IMR-90 (cell line): ENCODE data around the gene SLC4A11. TPM values are rescaled to one million over a fixed set of nuclear protein-coding genes. Genes with fewer than 3 reads are reported as not detected.

Experiments
- ATAC-seq: fragments of 200-7000 bp; cut with Tn5 transposase; 2 replicates; pipeline ENCODE4 v1.9.1; 2020; ENCODE audit warnings: low read depth, mild to moderate bottlenecking, moderate library complexity
- BruUV-seq: library from RNA; stranded (reverse); fragments of 400-500 nt; replicated peaks from 2 replicates; lab custom pipeline; 2021; lab: Mats Ljungman, UMichigan
- CTCF ChIA-PET: fragments of 300-600 bp; formaldehyde crosslinking; extraction: SDS; loops from one replicate; lab custom pipeline; 2021; ENCODE audit warnings: antibody characterized with exemption; lab: Yijun Ruan, JAX
- POLR2A ChIA-PET: fragments of 300-600 bp; sonication (Branson Sonifier 250); formaldehyde crosslinking; loops from one replicate; lab custom pipeline; 2022; ENCODE audit warnings: antibody characterized with exemption; ENCODE audit not compliant: unreplicated experiment; lab: Charles Lee
- DNase-seq: peaks from one replicate; pipeline ENCODE4 v3.0.0; 2013
- H2AFZ ChIP-seq: replicated peaks from 2 replicates; pipeline ENCODE3; 2013; ENCODE audit warnings: low read length, mild to moderate bottlenecking; ENCODE audit not compliant: poor library complexity
- H2AK5ac ChIP-seq: 2 replicates; pipeline ENCODE4 v1.6.1; 2013; ENCODE audit warnings: low read depth, low read length, inconsistent platforms
- H2AK9ac ChIP-seq: replicated peaks from 2 replicates; pipeline ENCODE3; 2013; ENCODE audit warnings: mild to moderate bottlenecking, low read depth, low read length, moderate library complexity; ENCODE audit not compliant: poor library complexity
- H2BK120ac ChIP-seq: 2 replicates; pipeline ENCODE4 v1.6.1; 2013; ENCODE audit warnings: low read depth, low read length, inconsistent platforms
- H2BK15ac ChIP-seq: 3 replicates; pipeline ENCODE4 v1.6.1; 2013; ENCODE audit warnings: low read depth, low read length, inconsistent platforms
- H2BK20ac ChIP-seq: 2 replicates; pipeline ENCODE4 v1.6.1; 2013; ENCODE audit warnings: low read depth, mild to moderate bottlenecking, inconsistent platforms, low read length, moderate library complexity
- H2BK5ac ChIP-seq: 2 replicates; pipeline ENCODE4 v1.6.1; 2013; ENCODE audit warnings: mild to moderate bottlenecking, low read depth, low read length, inconsistent platforms; ENCODE audit not compliant: poor library complexity, severe bottlenecking
- H3K14ac ChIP-seq: replicated peaks from 2 replicates; pipeline ENCODE4 v1.6.1; 2013; ENCODE audit warnings: low read depth, low read length, inconsistent platforms
- H3K18ac ChIP-seq: 2 replicates; pipeline ENCODE4 v1.6.1; 2013; ENCODE audit warnings: low read depth, low read length, control low read depth
- H3K23ac ChIP-seq: 2 replicates; pipeline ENCODE4 v1.6.1; 2013; ENCODE audit warnings: low read depth, low read length, inconsistent platforms
- H3K27ac ChIP-seq: 2 replicates; pipeline ENCODE4 v1.5.1; 2013; ENCODE audit warnings: mild to moderate bottlenecking, control low read depth, low read length; ENCODE audit not compliant: insufficient read depth
- H3K27me3 ChIP-seq: 2 replicates; pipeline ENCODE4 v1.6.1; 2013; ENCODE audit warnings: low read length; ENCODE audit not compliant: control insufficient read depth, insufficient read depth
- H3K36me3 ChIP-seq: 2 replicates; pipeline ENCODE4 v1.6.1; 2013; ENCODE audit warnings: low read length, mixed read lengths; ENCODE audit not compliant: control insufficient read depth, insufficient read depth
- H3K4ac ChIP-seq: 2 replicates; pipeline ENCODE4 v1.6.1; 2013; ENCODE audit warnings: low read depth, low read length, inconsistent platforms
- H3K4me1 ChIP-seq: 2 replicates; pipeline ENCODE4 v1.6.1; 2013; ENCODE audit warnings: low read length, mixed read lengths; ENCODE audit not compliant: control insufficient read depth, insufficient read depth
- H3K4me2 ChIP-seq: 2 replicates; pipeline ENCODE4 v1.6.1; 2013; ENCODE audit warnings: low read depth, mild to moderate bottlenecking, control low read depth, low read length, moderate library complexity
- H3K4me3 ChIP-seq: 2 replicates; pipeline ENCODE4 v1.5.1; 2013; ENCODE audit warnings: low read depth, mild to moderate bottlenecking, control low read depth, low read length, moderate library complexity; ENCODE audit not compliant: insufficient read depth
- H3K56ac ChIP-seq: 2 replicates; pipeline ENCODE4 v1.6.1; 2013; ENCODE audit warnings: low read length, inconsistent platforms; ENCODE audit not compliant: insufficient read depth; ENCODE audit errors: extremely low read depth
- H3K79me1 ChIP-seq, 2 experiments: 2 replicates each; pipeline ENCODE4 v1.6.1; 2013; ENCODE audit warnings: low read length in 2 of 2, inconsistent platforms in 1 of 2, low read depth in 1 of 2
- H3K9ac ChIP-seq: 2 replicates; pipeline ENCODE4 v1.6.1; 2013; ENCODE audit warnings: low read depth, low read length, control low read depth
- H3K9me1 ChIP-seq: 2 replicates; pipeline ENCODE4 v1.6.1; 2013; ENCODE audit warnings: low read length, inconsistent platforms; ENCODE audit not compliant: insufficient read depth
- H3K9me3 ChIP-seq: 2 replicates; pipeline ENCODE4 v1.6.1; 2013; ENCODE audit warnings: low read length; ENCODE audit not compliant: control insufficient read depth, insufficient read depth
- H4K20me1 ChIP-seq: 2 replicates; pipeline ENCODE4 v1.6.1; 2013; ENCODE audit warnings: low read length, inconsistent platforms; ENCODE audit not compliant: insufficient read depth
- H4K5ac ChIP-seq: 2 replicates; pipeline ENCODE4 v1.6.1; 2013; ENCODE audit warnings: mild to moderate bottlenecking, low read depth, low read length, control low read depth
- H4K8ac ChIP-seq, 2 experiments: 2 replicates each; pipeline ENCODE4 v1.6.1; 2013; ENCODE audit warnings: low read depth in 2 of 2, low read length in 2 of 2, control low read depth in 1 of 2, inconsistent platforms in 1 of 2
- H4K91ac ChIP-seq: 2 replicates; pipeline ENCODE4 v1.6.1; 2013; ENCODE audit warnings: low read depth, low read length, inconsistent platforms; ENCODE audit not compliant: insufficient read depth
- CEBPB ChIP-seq: IDR thresholded peaks from 2 replicates; pipeline ENCODE4 v1.6.1; 2012; ENCODE audit warnings: low read depth, low read length, improper control_type of control experiment
- WGBS, 2 experiments: methylation state at CpG; one replicate each; pipeline versions ENCODE4 v1.1.5 to v1.1.7; 2013; ENCODE audit warnings: missing lambda C conversion rate in 2 of 2; ENCODE audit not compliant: insufficient read length in 1 of 2; ENCODE audit errors: extremely low coverage in 2 of 2; 5-methylcytosine and 5-hydroxymethylcytosine counted together
- dilution Hi-C: fragments of 300-500 bp; cut with HindIII; formaldehyde crosslinking; loops from one replicate; pipeline ENCODE4 v1.14.3; 2018; ENCODE audit warnings: low sequenced_read_pairs; ENCODE audit not compliant: unreplicated experiment
- in situ Hi-C: fragments of 300-500 bp; cut with MboI; formaldehyde crosslinking; loops from 3 replicates; pipeline ENCODE4 v1.14.3; 2019; ENCODE audit warnings: low sequenced_read_pairs, inconsistent platforms, mixed read lengths
- intact Hi-C: fragments of 100-400 bp; cut with micrococcal nuclease; formaldehyde crosslinking; loops from 2 replicates; pipeline ENCODE4 v1.10.0; 2022
- polyA plus RNA-seq, 3 experiments: library from polyadenylated mRNA; depleted of rRNA; stranded (reverse); fragments of >200 nt; gene quantifications; 2 replicates each; pipeline ENCODE4 v1.2.3, GENCODE V29; 2012; ENCODE audit warnings: low replicate concordance in 1 of 3
- total RNA-seq: library from RNA; depleted of rRNA; stranded (reverse); fragments of >200 nt; gene quantifications from 2 replicates; pipeline ENCODE4 v1.2.3, GENCODE V29; 2012
- TF ChIP-seq, protein P1 (sequence below): fragments of 150-350 bp; IDR thresholded peaks from 2 replicates; pipeline ENCODE4 v1.6.1; 2016; ENCODE audit warnings: low read depth, mild to moderate bottlenecking, low read length, moderate library complexity, borderline replicate concordance

SLC4A11 gene
- total and polyA plus RNA-seq, 2 of the 4 experiments (the other 2 are of a cell fraction), result 0.36 to 0.79 TPM

DNA sequence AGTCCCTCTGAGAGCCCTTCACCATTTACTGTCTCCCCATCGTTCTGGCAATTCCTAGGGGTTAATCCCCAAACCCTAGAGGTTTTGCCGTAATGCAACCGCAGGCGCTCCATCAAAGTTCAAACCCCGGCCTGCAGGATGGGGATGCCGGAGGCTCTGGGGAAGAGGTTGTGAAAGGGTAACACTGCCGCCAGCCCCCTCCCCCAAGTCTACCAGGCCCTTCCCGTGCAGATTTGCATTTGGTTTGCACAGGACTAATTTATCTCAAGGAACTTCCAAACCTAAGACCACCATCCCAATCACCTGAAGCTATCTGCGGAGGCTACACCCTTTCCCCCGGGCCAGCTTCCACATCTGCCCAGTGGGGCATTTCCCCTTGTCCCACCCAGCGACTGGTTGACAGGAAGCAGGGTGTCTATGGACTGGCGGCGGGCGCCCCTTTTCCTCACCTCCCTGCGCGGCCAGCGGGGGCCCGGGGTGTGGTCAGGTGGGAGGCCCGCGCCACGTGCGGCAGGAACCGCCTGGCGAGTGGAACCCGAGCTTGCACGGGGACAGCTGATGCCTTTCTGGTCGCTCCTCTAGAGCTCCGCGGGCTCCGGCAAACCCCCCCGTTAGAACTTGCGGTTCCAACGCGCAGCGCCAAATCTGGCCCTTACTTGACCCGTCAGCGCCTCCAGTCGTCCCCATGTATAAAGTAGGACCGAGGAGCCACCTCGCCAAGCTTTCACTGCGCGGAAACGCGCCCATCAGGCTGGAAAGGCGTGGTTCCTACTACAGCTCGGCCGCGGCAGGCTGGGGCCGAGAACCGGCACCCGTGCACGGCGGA is 9.4 kb upstream of the SLC4A11 start:
- no TSS peak for BruUV-seq
- H3K4ac ChIP-seq, result no peak overlapping the region
- no peak overlapping the region for H4K91ac ChIP-seq
- no peak overlapping the region for H2BK20ac ChIP-seq
- no peak overlapping the region for H3K14ac ChIP-seq
- H3K56ac ChIP-seq, result no peak overlapping the region
- no peak overlapping the region for H4K5ac ChIP-seq
- DNase-seq (no peak), ATAC-seq (peak; percentile 52)
- intact Hi-C loops (no loop called here), in situ Hi-C loops (no loop called here), dilution Hi-C loops (no loop called here)
- H3K4me1 ChIP-seq, result no peaks in the 10 kb centered on the region
- H2BK15ac ChIP-seq, result no peak overlapping the region
- H4K20me1 ChIP-seq, result no peaks in the 10 kb centered on the region
- H2AK5ac ChIP-seq, result no peak overlapping the region
- H3K79me1 ChIP-seq, result no peaks in the 10 kb centered on the region
- TF ChIP-seq CEBPB, result no peak
- TF ChIP-seq, protein P1, sequence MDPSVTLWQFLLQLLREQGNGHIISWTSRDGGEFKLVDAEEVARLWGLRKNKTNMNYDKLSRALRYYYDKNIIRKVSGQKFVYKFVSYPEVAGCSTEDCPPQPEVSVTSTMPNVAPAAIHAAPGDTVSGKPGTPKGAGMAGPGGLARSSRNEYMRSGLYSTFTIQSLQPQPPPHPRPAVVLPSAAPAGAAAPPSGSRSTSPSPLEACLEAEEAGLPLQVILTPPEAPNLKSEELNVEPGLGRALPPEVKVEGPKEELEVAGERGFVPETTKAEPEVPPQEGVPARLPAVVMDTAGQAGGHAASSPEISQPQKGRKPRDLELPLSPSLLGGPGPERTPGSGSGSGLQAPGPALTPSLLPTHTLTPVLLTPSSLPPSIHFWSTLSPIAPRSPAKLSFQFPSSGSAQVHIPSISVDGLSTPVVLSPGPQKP, result no peak
- peaks cover 6% of the 10 kb centered on the region; the same call in 1 of the 2 replicates for H3K27me3 ChIP-seq
- H3K36me3 ChIP-seq, result peaks cover 11% of the 10 kb centered on the region
- no peak overlapping the region for H2BK120ac ChIP-seq
- no peaks in the 10 kb centered on the region for H3K9me3 ChIP-seq
- H3K4me2 ChIP-seq, result peak overlapping the region; percentile 64
- H3K9me1 ChIP-seq, result no peaks in the 10 kb centered on the region
- no peak overlapping the region for H3K4me3 ChIP-seq
- no peak overlapping the region for H3K27ac ChIP-seq
- no peak overlapping the region for H3K23ac ChIP-seq
- ChIA-PET CTCF (interaction anchor here (1.0 to 1.2 kb wide), 2 partner anchors 10 to 15 kb away, joined by 3 to 4 read pairs; no protein-coding TSS in a partner anchor), POLR2A (no interaction called here)
- no peak overlapping the region for H3K9ac ChIP-seq
- H2AFZ ChIP-seq, result peak overlapping the region; percentile 61
- 11% methylated on average over 30 of the region's 53 CpGs; no CpG with 5 or more reads in 1 of the 2 experiments for WGBS, 2 experiments
- no peak overlapping the region for H4K8ac ChIP-seq
- no peak overlapping the region for H3K18ac ChIP-seq
- H2BK5ac ChIP-seq, result no peak overlapping the region
- peak overlapping the region; percentile 42 for H2AK9ac ChIP-seq
